ENCODE data around the gene CCL2. TPM values are rescaled to one million over a fixed set of nuclear protein-coding genes. Genes with fewer than 3 reads are reported as not detected.

The CCL2 gene
- total RNA-seq, 1 donor from 2014 or later = 53.3 TPM

GRCh38 chr17:34252444-34253138, 2.5 kb upstream of the CCL2 start:
- Histone ChIP-seq H3K4me3 (no peak overlapping the region), H3K9me3 (no peaks in the 10 kb centered on the region), H3K36me3 (no peaks in the 10 kb centered on the region), H3K4me1 (peaks cover 75% of the 10 kb centered on the region), H3K27me3 (no peaks in the 10 kb centered on the region), H3K27ac (peak overlapping the region; percentile 59)
- intact Hi-C loops (cut with DNase I) = no loop called here
- no peak for TF ChIP-seq CTCF (IDR thresholded peaks at IDR 0.05)
- DNase-seq = peak; percentile 91
- peak; percentile 77 for ATAC-seq

- H3K4me1 ChIP-seq = peaks cover 75% of the 10 kb centered on the region
- H3K27me3 ChIP-seq = no peaks in the 10 kb centered on the region
- peak overlapping the region; percentile 59 for H3K27ac ChIP-seq
- H3K4me3 ChIP-seq = no peak overlapping the region
- no peak for DNase-seq
- H3K36me3 ChIP-seq = no peaks in the 10 kb centered on the region
- intact Hi-C loops (cut with DNase I) = no loop called here
- TF ChIP-seq CTCF (IDR thresholded peaks at IDR 0.05) = no peak
- no peak for ATAC-seq
- no peaks in the 10 kb centered on the region for H3K9me3 ChIP-seq
Measured at GRCh38 chr17:34253139-34253525, 2.0 kb upstream of the CCL2 start.

- Histone ChIP-seq H3K27me3 (no peaks in the 10 kb centered on the region), H3K4me3 (no peak overlapping the region), H3K9me3 (no peaks in the 10 kb centered on the region), H3K36me3 (no peaks in the 10 kb centered on the region), H3K4me1 (peaks cover 65% of the 10 kb centered on the region), H3K27ac (peak overlapping the region; percentile 71)
- TF ChIP-seq CTCF (IDR thresholded peaks at IDR 0.05) = no peak
- ATAC-seq = no peak
- intact Hi-C loops (cut with DNase I) = no loop called here
- DNase-seq = no peak
Measured at GRCh38 chr17:34254146-34254545, 939 bp upstream of the CCL2 start.

- H3K27ac ChIP-seq = peak overlapping the region; percentile 71
Measured at GRCh38 chr17:34255381-34255732, 272 bp downstream of the CCL2 start.

GRCh38 chr17:34255841-34256240, 756 bp downstream of the CCL2 start:
- H3K4me1 ChIP-seq = peaks cover 48% of the 10 kb centered on the region
- no peak for ATAC-seq
- no peak for DNase-seq
- peak overlapping the region; percentile 71 for H3K27ac ChIP-seq
- intact Hi-C loops (cut with DNase I) = no loop called here
- no peaks in the 10 kb centered on the region for H3K27me3 ChIP-seq
- H3K4me3 ChIP-seq = peak overlapping the region; percentile 47
- H3K36me3 ChIP-seq = no peaks in the 10 kb centered on the region
- H3K9me3 ChIP-seq = no peaks in the 10 kb centered on the region
- no peak for TF ChIP-seq CTCF (IDR thresholded peaks at IDR 0.05)

More at GRCh38 chr17:34255381-34255732, 272 bp downstream of the CCL2 start:
- no peaks in the 10 kb centered on the region for H3K27me3 ChIP-seq
- peak overlapping the region; percentile 47 for H3K4me3 ChIP-seq
- peaks cover 53% of the 10 kb centered on the region for H3K4me1 ChIP-seq
- no peaks in the 10 kb centered on the region for H3K36me3 ChIP-seq
- intact Hi-C loops (cut with DNase I) = no loop called here
- ATAC-seq (no peak), DNase-seq (no peak)
- TF ChIP-seq CTCF (IDR thresholded peaks at IDR 0.05) = no peak
- no peaks in the 10 kb centered on the region for H3K9me3 ChIP-seq

Measured in upper lobe of right lung (tissue), 1 donor.